HG03521 (cell line): Measurements from ENCODE around the gene CAND2.

Experiments used
- ATAC-seq: cut with Tn5 transposase; IDR thresholded peaks from one replicate; pipeline ENCODE4 v1.9.1; 2021; ENCODE audit warnings: mild to moderate bottlenecking, moderate library complexity; ENCODE audit not compliant: unreplicated experiment

The CAND2 gene

DNA sequence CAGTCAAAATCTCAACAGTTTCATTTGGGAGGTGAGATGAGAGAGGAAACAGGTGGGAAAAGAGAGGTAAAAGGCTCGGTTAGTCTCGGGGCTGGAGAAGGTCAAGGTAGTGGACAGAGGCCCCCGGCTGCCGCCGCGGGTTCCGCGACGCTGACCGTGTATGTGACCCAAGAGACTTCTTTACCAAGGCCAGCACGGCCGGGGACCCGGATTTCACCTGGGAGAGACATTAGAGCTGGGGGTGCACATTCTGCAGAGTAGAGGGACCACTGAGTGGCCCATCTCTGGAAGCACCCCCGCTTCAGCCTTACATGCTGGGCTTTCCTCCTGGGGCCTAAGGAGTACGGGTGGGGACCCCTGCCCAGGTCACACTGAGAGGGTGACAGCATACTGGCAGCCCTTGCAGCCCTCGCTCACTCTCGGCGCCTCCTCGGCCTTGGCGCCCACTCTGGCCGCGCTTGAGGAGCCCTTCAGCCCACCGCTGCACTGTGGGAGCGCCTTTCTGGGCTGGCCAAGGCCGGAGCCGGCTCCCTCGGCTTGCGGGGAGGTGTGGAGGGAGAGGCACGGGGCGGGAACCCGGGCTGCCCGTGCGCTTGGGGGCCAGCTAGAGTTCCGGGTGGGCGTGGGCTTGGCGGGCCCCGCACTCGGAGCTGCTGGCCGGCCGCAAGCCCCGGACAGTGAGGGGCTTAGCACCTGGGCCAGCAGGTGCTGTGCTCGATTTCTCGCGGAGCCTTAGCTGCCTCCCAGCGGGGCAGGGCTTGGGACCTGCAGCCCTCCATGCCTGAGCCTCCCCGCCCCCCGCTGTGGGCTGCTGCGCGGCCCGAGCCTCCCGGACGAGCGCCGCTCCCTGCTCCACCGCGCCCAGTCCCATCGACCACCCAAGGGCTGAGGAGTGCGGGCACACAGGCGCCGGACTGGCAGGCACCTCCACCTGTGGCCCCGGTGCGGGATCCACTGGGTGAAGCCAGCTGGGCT lies 86.1 kb downstream of the CAND2 start:
- ATAC-seq = no peak

DNA sequence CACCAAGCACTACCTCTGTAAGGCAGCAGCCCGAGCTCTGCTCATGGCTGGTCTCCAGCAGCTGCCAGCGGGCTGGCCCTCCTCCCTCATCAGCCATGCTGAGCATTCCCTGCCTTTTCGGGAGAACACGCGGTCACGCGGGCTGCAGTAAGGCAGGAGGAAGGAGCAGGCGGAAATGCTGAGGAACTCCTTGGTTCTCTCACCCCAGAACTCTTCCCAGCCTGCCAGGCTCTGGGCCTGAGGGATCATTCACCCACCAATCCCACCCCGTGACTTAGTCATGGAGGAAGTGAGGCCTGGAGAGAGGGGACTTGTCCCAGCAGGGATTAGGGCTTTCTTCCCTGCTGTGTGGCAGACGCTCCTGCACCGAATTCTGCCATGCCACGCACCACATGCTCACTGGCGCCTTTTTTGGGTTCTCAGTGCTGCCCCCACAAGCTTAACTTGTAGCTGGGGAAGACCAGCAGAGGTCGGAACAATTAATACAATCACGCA lies 87.8 kb downstream of the CAND2 start:
- ATAC-seq = no peak
